WTC11 (cell line): ENCODE measurements around the gene HS3ST3A1. TPM values are rescaled to one million over a fixed set of nuclear protein-coding genes. Genes with fewer than 3 reads are reported as not detected.
A peak's percentile ranks its signal among the peaks of the same experiment; 100 is the strongest.

Experiments used
- ATAC-seq: fragments of 200-7000 bp; cut with Tn5 transposase; 2 replicates; pipeline ENCODE4 v1.10.0; 2021; ENCODE audit warnings: mild to moderate bottlenecking, moderate library complexity
- CTCF ChIA-PET: fragments of 300-600 bp; sonication (Branson Sonifier 250); formaldehyde crosslinking; loops from one replicate; lab custom pipeline; 2021; ENCODE audit warnings: antibody characterized with exemption; lab: Charles Lee
- POLR2A ChIA-PET: fragments of 350-600 bp; sonication (Branson Sonifier 250); formaldehyde crosslinking; loops from one replicate; lab custom pipeline; 2021; ENCODE audit warnings: antibody characterized with exemption; lab: Charles Lee
- DNase-seq: peaks from one replicate; pipeline ENCODE4 v3.0.0; 2021; ENCODE audit warnings: low spot score
- H3K27ac Mint-ChIP-seq: 2 replicates; pipeline ENCODE4 v1.8.0; 2021; ENCODE audit warnings: mixed read lengths
- H3K27me3 Mint-ChIP-seq: 2 replicates; pipeline ENCODE4 v1.8.0; 2021; ENCODE audit warnings: low read depth, mild to moderate bottlenecking, moderate library complexity, mixed read lengths
- H3K36me3 Mint-ChIP-seq: 2 replicates; pipeline ENCODE4 v1.8.0; 2021; ENCODE audit warnings: mixed read lengths
- H3K4me1 Mint-ChIP-seq: 2 replicates; pipeline ENCODE4 v1.8.0; 2022; ENCODE audit warnings: mixed read lengths
- H3K4me3 Mint-ChIP-seq: 2 replicates; pipeline ENCODE4 v1.8.0; 2021; ENCODE audit warnings: mild to moderate bottlenecking, moderate library complexity, mixed read lengths
- H3K9me3 Mint-ChIP-seq: 2 replicates; pipeline ENCODE4 v1.8.0; 2021; ENCODE audit warnings: mixed read lengths
- E2F4 ChIP-seq: sonication (generic); formaldehyde crosslinking; IDR thresholded peaks from 2 replicates; pipeline ENCODE4 v1.8.1; 2022; ENCODE audit warnings: low read depth, mild to moderate bottlenecking, moderate library complexity, missing genetic modification reagents, borderline replicate concordance
- E2F5 ChIP-seq: sonication (generic); formaldehyde crosslinking; IDR thresholded peaks from 2 replicates; pipeline ENCODE4 v1.8.1; 2022; ENCODE audit warnings: mild to moderate bottlenecking, moderate library complexity, missing genetic modification reagents
- FOXP1 ChIP-seq: sonication (generic); formaldehyde crosslinking; IDR thresholded peaks from 2 replicates; pipeline ENCODE4 v1.8.0; 2022; ENCODE audit warnings: missing genetic modification reagents, mild to moderate bottlenecking, moderate library complexity, borderline replicate concordance
- GTF2I ChIP-seq: fragments of 250-450 bp; sonication (Bioruptor Pico); conservative IDR thresholded peaks from 2 replicates; pipeline ENCODE4 v1.4.0; 2021; ENCODE audit warnings: mild to moderate bottlenecking
- HMGXB4 ChIP-seq: sonication (generic); formaldehyde crosslinking; IDR thresholded peaks from 2 replicates; pipeline ENCODE4 v1.8.1; 2023; ENCODE audit warnings: mild to moderate bottlenecking, moderate library complexity, missing genetic modification reagents
- IRF1 ChIP-seq: sonication (generic); formaldehyde crosslinking; IDR thresholded peaks from 2 replicates; pipeline ENCODE4 v1.8.0; 2023; ENCODE audit warnings: missing genetic modification reagents
- KAT7 ChIP-seq: sonication (generic); formaldehyde crosslinking; IDR thresholded peaks from 2 replicates; pipeline ENCODE4 v1.8.1; 2023; ENCODE audit warnings: missing genetic modification reagents, mild to moderate bottlenecking, borderline replicate concordance
- MXD4 ChIP-seq: fragments of 250-450 bp; sonication (Bioruptor Pico); IDR thresholded peaks from 2 replicates; pipeline ENCODE4 v1.8.0; 2021; ENCODE audit warnings: mild to moderate bottlenecking, moderate library complexity, borderline replicate concordance
- MYBL2 ChIP-seq: sonication (generic); formaldehyde crosslinking; IDR thresholded peaks from 2 replicates; pipeline ENCODE4 v1.8.1; 2023; ENCODE audit warnings: mild to moderate bottlenecking, moderate library complexity, missing genetic modification reagents
- NR2C2 ChIP-seq: sonication (generic); formaldehyde crosslinking; IDR thresholded peaks from 2 replicates; pipeline ENCODE4 v1.8.0; 2022; ENCODE audit warnings: mild to moderate bottlenecking, missing genetic modification reagents
- PRRX2 ChIP-seq: fragments of 250-450 bp; sonication (Bioruptor Pico); IDR thresholded peaks from 2 replicates; pipeline ENCODE4 v1.8.0; 2021; ENCODE audit warnings: mild to moderate bottlenecking
- ZNF219 ChIP-seq: sonication (generic); formaldehyde crosslinking; IDR thresholded peaks from 2 replicates; pipeline ENCODE4 v1.8.0; 2023; ENCODE audit warnings: missing genetic modification reagents, mild to moderate bottlenecking, borderline replicate concordance
- ZNF532 ChIP-seq: fragments of 250-450 bp; sonication (Bioruptor Pico); IDR thresholded peaks from 2 replicates; pipeline ENCODE4 v1.9.0; 2021; ENCODE audit warnings: mild to moderate bottlenecking, borderline replicate concordance
- total RNA-seq: library from RNA; stranded (reverse); gene quantifications from 3 replicates; pipeline ENCODE4 v1.2.3, GENCODE V29; 2021
- TF ChIP-seq, protein P1 (sequence below): sonication (generic); formaldehyde crosslinking; IDR thresholded peaks from 2 replicates; pipeline ENCODE4 v1.8.0; 2023; ENCODE audit warnings: mild to moderate bottlenecking, missing genetic modification reagents
- TF ChIP-seq, protein P2 (sequence below): sonication (generic); formaldehyde crosslinking; conservative IDR thresholded peaks from 2 replicates; pipeline ENCODE4 v1.8.1; 2022; ENCODE audit warnings: mild to moderate bottlenecking, missing genetic modification reagents
- TF ChIP-seq, protein P3 (sequence below): fragments of 250-450 bp; sonication (Bioruptor Pico); conservative IDR thresholded peaks from 2 replicates; pipeline ENCODE4 v1.9.0; 2021; ENCODE audit warnings: mild to moderate bottlenecking

The HS3ST3A1 gene
- total RNA-seq, 1 experiment from 2014 or later = 9.7 TPM

DNA sequence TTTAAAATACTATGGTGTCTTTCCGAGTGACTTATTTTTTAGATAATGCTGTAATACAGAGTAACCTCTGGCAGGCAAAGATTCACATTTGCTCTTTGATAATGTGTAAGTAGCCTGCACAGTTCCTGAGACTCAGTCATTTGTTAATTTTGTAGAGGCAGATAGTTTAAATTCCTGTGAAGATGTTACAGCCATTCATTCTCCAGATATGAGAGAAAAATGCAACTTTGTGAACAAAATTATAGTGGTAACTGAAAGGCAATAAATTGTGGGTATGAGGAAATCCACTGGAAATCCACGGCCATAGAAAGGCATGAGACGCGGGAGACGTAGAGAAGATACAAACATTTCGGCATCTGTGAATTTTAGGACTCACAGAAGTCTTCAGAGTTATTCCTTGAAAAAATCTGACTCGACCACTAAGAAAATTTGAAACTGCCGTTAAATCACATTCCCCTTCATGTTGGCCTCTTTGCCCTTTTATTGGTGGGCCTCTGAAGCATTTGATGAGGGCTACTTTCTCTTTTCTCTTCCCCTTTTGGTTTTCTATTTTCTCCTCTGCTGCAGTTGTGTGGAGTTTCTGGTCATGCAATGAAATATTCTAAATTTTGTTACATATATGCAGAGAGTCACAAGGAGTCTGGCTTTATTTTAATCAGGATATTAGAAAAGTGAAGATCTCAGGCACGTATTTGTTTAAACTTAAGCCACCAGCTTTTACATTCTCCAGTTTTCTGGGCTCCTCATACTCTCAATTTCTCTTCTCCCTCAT is 18.8 kb downstream of the HS3ST3A1 start:
- DNase-seq (no peak), ATAC-seq (no peak)
- Mint-ChIP-seq H3K36me3 (peaks cover 4% of the 10 kb centered on the region), H3K27me3 (no peaks in the 10 kb centered on the region), H3K4me3 (no peak overlapping the region), H3K27ac (peak overlapping the region; percentile 57), H3K9me3 (peaks cover 4% of the 10 kb centered on the region; the same call in 1 of the 2 replicates), H3K4me1 (peaks cover 29% of the 10 kb centered on the region)
- CTCF ChIA-PET = no interaction called here
- no peak for TF ChIP-seq E2F5 (CRISPR knock-in tag)
- no peak for TF ChIP-seq FOXP1 (CRISPR knock-in tag)
- no peak for TF ChIP-seq GTF2I (CRISPR knock-in tag)
- TF ChIP-seq IRF1 (CRISPR knock-in tag) = no peak
- TF ChIP-seq ZNF219 = no peak
- TF ChIP-seq, protein P1, sequence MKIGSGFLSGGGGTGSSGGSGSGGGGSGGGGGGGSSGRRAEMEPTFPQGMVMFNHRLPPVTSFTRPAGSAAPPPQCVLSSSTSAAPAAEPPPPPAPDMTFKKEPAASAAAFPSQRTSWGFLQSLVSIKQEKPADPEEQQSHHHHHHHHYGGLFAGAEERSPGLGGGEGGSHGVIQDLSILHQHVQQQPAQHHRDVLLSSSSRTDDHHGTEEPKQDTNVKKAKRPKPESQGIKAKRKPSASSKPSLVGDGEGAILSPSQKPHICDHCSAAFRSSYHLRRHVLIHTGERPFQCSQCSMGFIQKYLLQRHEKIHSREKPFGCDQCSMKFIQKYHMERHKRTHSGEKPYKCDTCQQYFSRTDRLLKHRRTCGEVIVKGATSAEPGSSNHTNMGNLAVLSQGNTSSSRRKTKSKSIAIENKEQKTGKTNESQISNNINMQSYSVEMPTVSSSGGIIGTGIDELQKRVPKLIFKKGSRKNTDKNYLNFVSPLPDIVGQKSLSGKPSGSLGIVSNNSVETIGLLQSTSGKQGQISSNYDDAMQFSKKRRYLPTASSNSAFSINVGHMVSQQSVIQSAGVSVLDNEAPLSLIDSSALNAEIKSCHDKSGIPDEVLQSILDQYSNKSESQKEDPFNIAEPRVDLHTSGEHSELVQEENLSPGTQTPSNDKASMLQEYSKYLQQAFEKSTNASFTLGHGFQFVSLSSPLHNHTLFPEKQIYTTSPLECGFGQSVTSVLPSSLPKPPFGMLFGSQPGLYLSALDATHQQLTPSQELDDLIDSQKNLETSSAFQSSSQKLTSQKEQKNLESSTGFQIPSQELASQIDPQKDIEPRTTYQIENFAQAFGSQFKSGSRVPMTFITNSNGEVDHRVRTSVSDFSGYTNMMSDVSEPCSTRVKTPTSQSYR (CRISPR knock-in tag) = no peak
- TF ChIP-seq, protein P2, sequence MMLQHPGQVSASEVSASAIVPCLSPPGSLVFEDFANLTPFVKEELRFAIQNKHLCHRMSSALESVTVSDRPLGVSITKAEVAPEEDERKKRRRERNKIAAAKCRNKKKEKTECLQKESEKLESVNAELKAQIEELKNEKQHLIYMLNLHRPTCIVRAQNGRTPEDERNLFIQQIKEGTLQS (CRISPR knock-in tag) = no peak
- TF ChIP-seq MXD4 (CRISPR knock-in tag) = no peak
- no peak for TF ChIP-seq NR2C2 (CRISPR knock-in tag)
- TF ChIP-seq, protein P3, sequence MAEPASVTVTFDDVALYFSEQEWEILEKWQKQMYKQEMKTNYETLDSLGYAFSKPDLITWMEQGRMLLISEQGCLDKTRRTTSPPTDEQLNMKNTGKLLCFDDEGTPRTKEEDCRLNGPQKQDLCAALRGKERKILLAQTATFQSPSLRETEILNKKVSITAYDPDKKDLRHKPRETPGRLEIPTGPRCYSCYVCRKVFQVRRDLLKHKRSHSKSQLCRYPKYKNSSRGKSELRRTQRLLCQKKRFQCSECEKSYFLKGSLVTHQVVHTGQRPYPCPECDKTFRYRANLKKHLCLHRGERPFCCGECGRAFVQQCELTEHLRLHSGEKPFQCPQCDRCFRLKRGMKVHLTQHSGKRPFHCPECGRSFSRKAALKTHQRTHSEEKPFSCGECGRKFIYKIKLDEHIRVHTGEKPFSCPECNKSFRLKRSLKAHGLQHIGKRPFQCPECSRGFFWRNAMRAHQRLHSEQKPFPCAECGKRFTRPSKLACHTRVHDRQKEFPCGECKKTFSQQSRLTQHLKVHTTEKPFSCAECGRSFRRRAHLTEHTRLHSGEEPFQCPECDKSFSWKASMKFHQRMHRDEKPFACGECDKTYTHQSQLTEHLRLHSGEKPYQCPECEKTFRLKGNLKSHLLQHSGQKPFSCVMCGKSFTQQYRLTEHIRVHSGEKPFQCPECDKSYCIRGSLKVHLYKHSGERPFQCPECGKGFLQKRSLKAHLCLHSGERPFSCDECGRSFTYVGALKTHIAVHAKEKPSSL (CRISPR knock-in tag) = no peak
- no peak for TF ChIP-seq HMGXB4 (CRISPR knock-in tag)
- no peak for TF ChIP-seq MYBL2
- no peak for TF ChIP-seq KAT7 (CRISPR knock-in tag)
- no peak for TF ChIP-seq E2F4
- TF ChIP-seq PRRX2 = no peak
- no peak for TF ChIP-seq ZNF532 (CRISPR knock-in tag)
- POLR2A ChIA-PET = no interaction called here
